Measurements from ENCODE around the gene SS18L1.

GRCh38 chr20:62196286-62196685 is 52.7 kb downstream of the SS18L1 start:
- no peak for TF ChIP-seq POLR2AphosphoS5 (IDR thresholded peaks at IDR 0.05)
- TF ChIP-seq, protein P1, sequence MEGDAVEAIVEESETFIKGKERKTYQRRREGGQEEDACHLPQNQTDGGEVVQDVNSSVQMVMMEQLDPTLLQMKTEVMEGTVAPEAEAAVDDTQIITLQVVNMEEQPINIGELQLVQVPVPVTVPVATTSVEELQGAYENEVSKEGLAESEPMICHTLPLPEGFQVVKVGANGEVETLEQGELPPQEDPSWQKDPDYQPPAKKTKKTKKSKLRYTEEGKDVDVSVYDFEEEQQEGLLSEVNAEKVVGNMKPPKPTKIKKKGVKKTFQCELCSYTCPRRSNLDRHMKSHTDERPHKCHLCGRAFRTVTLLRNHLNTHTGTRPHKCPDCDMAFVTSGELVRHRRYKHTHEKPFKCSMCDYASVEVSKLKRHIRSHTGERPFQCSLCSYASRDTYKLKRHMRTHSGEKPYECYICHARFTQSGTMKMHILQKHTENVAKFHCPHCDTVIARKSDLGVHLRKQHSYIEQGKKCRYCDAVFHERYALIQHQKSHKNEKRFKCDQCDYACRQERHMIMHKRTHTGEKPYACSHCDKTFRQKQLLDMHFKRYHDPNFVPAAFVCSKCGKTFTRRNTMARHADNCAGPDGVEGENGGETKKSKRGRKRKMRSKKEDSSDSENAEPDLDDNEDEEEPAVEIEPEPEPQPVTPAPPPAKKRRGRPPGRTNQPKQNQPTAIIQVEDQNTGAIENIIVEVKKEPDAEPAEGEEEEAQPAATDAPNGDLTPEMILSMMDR (IDR thresholded peaks at IDR 0.05), result no peak
- TF ChIP-seq POLR2A (IDR thresholded peaks at IDR 0.05), result no peak
